Transverse colon (tissue), 4 donors: ENCODE measurements around the gene SCNM1. TPM values are rescaled to one million over a fixed set of nuclear protein-coding genes. Genes with fewer than 3 reads are reported as not detected.

ENCODE experiments used
- DNase-seq: peaks from one replicate; pipeline ENCODE4 v3.0.0-alpha.2; 2019
- H3K27ac ChIP-seq, 4 donors: fragments of 200-600 bp; sonication (generic); 2 replicates each; pipeline ENCODE4 v1.5.1; 2016 to 2018; ENCODE audit warnings: inconsistent platforms in 4 of 4
- H3K27me3 ChIP-seq: fragments of 200-600 bp; sonication (generic); 2 replicates; pipeline ENCODE4 v1.5.1; 2017; ENCODE audit warnings: inconsistent platforms
- H3K36me3 ChIP-seq, 4 donors: fragments of 200-600 bp; sonication (generic); 2 replicates each; pipeline ENCODE4 v1.5.1; 2017 to 2019; ENCODE audit warnings: inconsistent platforms in 4 of 4
- H3K4me1 ChIP-seq, 4 donors: fragments of 200-600 bp; sonication (generic); 2 replicates each; pipeline ENCODE4 v1.5.1; 2017 to 2020; ENCODE audit warnings: inconsistent platforms in 4 of 4
- H3K4me3 ChIP-seq, 4 donors: fragments of 200-600 bp; sonication (generic); 1 replicate in 1 of 4; 2 replicates in 3 of 4; pipeline versions ENCODE4 v1.5.1 to v1.6.1; 2017 to 2019; ENCODE audit warnings: inconsistent platforms in 4 of 4
- H3K9me3 ChIP-seq, 2 donors: fragments of 200-600 bp; sonication (generic); 2 replicates each; pipeline ENCODE4 v1.5.1; 2017 to 2019; ENCODE audit warnings: inconsistent platforms in 2 of 2
- CTCF ChIP-seq, 5 experiments: fragments of 200-600 bp in 3 of 5; fragments of 450-650 bp in 2 of 5; sonication (generic) in 3 of 5; IDR thresholded peaks; 1 replicate in 2 of 5; 2 replicates in 3 of 5; pipeline ENCODE4 v1.5.1; 2016 to 2017; ENCODE audit warnings: antibody characterized with exemption in 5 of 5, inconsistent platforms in 3 of 5, mild to moderate bottlenecking in 2 of 5, moderate library complexity in 1 of 5
- EP300 ChIP-seq: sonication (generic); formaldehyde crosslinking; IDR thresholded peaks from one replicate; pipeline ENCODE4 v1.6.1; 2017; ENCODE audit warnings: antibody characterized with exemption, low read depth
- POLR2A ChIP-seq: fragments of 450-650 bp; IDR thresholded peaks from one replicate; pipeline ENCODE4 v1.6.1; 2016; ENCODE audit warnings: antibody characterized with exemption, mild to moderate bottlenecking, moderate library complexity
- POLR2AphosphoS5 ChIP-seq, 3 donors: sonication (generic); formaldehyde crosslinking; IDR thresholded peaks; one replicate each; pipeline ENCODE4 v1.6.1; 2016; ENCODE audit warnings: antibody characterized with exemption in 3 of 3
- WGBS, 2 donors: methylation state at CpG; one replicate each; pipeline ENCODE4 v1.1.5; 2018; ENCODE audit warnings: low coverage in 1 of 2; 5-methylcytosine and 5-hydroxymethylcytosine counted together
- in situ Hi-C, 4 donors: fragments of 200-750 bp; cut with MboI; loops; one replicate each; pipeline versions ENCODE4 v1.15.0 to v1.15.1; 2017; ENCODE audit warnings: low sequenced_read_pairs in 3 of 4, low pct_ligation_motif_present in 1 of 4, low pct_unique_long_range_greater_than_20kb in 1 of 4
- intact Hi-C: fragments of 100-400 bp; cut with DNase I; formaldehyde crosslinking; loops from one replicate; pipeline ENCODE4 v1.15.1; 2023; ENCODE audit warnings: low total_unique reads
- total RNA-seq, 4 donors: library from RNA; depleted of rRNA; stranded (reverse); fragments of >200 nt; gene quantifications; one replicate each; pipeline ENCODE4 v1.1.0, GENCODE V29; 2016

The SCNM1 gene
- total RNA-seq, 4 donors from 2014 or later: 9.0 to 35.4 (median 25.1) TPM

GRCh38 chr1:151171190-151171589, 5.2 kb downstream of the SCNM1 start:
- Histone ChIP-seq H3K4me3 (no peak overlapping the region), H3K4me1 (peaks cover 6 to 13% (median 9%) of the 10 kb centered on the region in 4 donors), H3K27me3 (no peaks in the 10 kb centered on the region), H3K27ac (no peak overlapping the region), H3K9me3 (no peaks in the 10 kb centered on the region), H3K36me3 (peaks cover 0 to 18% (median 4%) of the 10 kb centered on the region in 4 donors)
- WGBS, 2 donors: 83 to 92% methylated on average over 4 to 5 of the region's 5 CpGs
- TF ChIP-seq POLR2AphosphoS5 (IDR thresholded peaks at IDR 0.05) (no peak), CTCF (IDR thresholded peaks at IDR 0.05) (no peak), POLR2A (no peak), EP300 (no peak)
- in situ Hi-C loops: loop anchor here in 1 of 4 donors (25.0 kb wide), 1 partner anchor 134 kb away; the partner anchor contains the start of genes BNIPL and C1orf56
- DNase-seq: no peak
- intact Hi-C loops: no loop called here

GRCh38 chr1:151175041-151175741, 9.2 kb downstream of the SCNM1 start:
- DNase-seq: no peak
- Histone ChIP-seq H3K4me3 (no peak overlapping the region), H3K27me3 (no peaks in the 10 kb centered on the region), H3K36me3 (peaks cover 0 to 44% (median 22%) of the 10 kb centered on the region in 4 donors), H3K27ac (no peak overlapping the region), H3K9me3 (no peaks in the 10 kb centered on the region), H3K4me1 (no peaks in the 10 kb centered on the region)
- intact Hi-C loops (no loop called here), in situ Hi-C loops (no loop called here)
- WGBS, 2 donors: 72 to 86% methylated on average over 3 to 6 of the region's 6 CpGs
- no peak for TF ChIP-seq EP300

GRCh38 chr1:151175863-151176262, 9.9 kb downstream of the SCNM1 start, which contains the start of gene TMOD4:
Gene TMOD4, minus strand, starts transcription at chr1:151175981. Its CDS starts 1,106 bp downstream, at chr1:151174875.
- peaks cover 0 to 49% (median 24%) of the 10 kb centered on the region in 4 donors for H3K36me3 ChIP-seq
- DNase-seq: no peak
- intact Hi-C loops: no loop called here
- in situ Hi-C loops: no loop called here
- 25 to 67% methylated on average over 1 to 4 of the region's 4 CpGs for WGBS, 2 donors
- H3K4me1 ChIP-seq: no peaks in the 10 kb centered on the region
- no peaks in the 10 kb centered on the region for H3K9me3 ChIP-seq
- H3K27me3 ChIP-seq: no peaks in the 10 kb centered on the region
- no peak within 1 kb of the TSS for H3K4me3 ChIP-seq
- peak in 4 of 5 experiments; percentile 18 to 38 (median 35) for TF ChIP-seq CTCF (IDR thresholded peaks at IDR 0.05)
- no peak for TF ChIP-seq POLR2AphosphoS5 (IDR thresholded peaks at IDR 0.05)
- H3K27ac ChIP-seq: no peak within 1 kb of the TSS

- H3K27me3 ChIP-seq: no peaks in the 10 kb centered on the region
- H3K4me1 ChIP-seq: no peaks in the 10 kb centered on the region
- intact Hi-C loops: no loop called here
- H3K9me3 ChIP-seq: no peaks in the 10 kb centered on the region
- no peak overlapping the region for H3K27ac ChIP-seq
- no peak for DNase-seq
- no peak overlapping the region for H3K4me3 ChIP-seq
- 96% methylated on average over 17 of the region's 17 CpGs; no CpG with 5 or more reads in 1 of the 2 donors for WGBS, 2 donors
- peaks cover 0 to 57% (median 28%) of the 10 kb centered on the region in 4 donors for H3K36me3 ChIP-seq
- in situ Hi-C loops: no loop called here
- TF ChIP-seq POLR2A: no peak
- TF ChIP-seq CTCF (IDR thresholded peaks at IDR 0.05): no peak
- TF ChIP-seq POLR2AphosphoS5 (IDR thresholded peaks at IDR 0.05): no peak
- no peak for TF ChIP-seq EP300
Measured at GRCh38 chr1:151176514-151177045, 10.6 kb downstream of the SCNM1 start.
